ENCODE measurements around the gene ZC2HC1B.
"Not testable (repeated sequence)": the region's sequence is repeated elsewhere in the genome, so short reads cannot be mapped to it uniquely, and the experiment has no call there.

Gene ZC2HC1B

GRCh38 chr6:143842902-143843676 lies 21.2 kb upstream of the ZC2HC1B start, which contains the start of gene LTV1:
LTV1 (plus strand) TSS chr6:143843338; CDS start chr6:143843478, 140 bp downstream.
- TF ChIP-seq, protein P1, sequence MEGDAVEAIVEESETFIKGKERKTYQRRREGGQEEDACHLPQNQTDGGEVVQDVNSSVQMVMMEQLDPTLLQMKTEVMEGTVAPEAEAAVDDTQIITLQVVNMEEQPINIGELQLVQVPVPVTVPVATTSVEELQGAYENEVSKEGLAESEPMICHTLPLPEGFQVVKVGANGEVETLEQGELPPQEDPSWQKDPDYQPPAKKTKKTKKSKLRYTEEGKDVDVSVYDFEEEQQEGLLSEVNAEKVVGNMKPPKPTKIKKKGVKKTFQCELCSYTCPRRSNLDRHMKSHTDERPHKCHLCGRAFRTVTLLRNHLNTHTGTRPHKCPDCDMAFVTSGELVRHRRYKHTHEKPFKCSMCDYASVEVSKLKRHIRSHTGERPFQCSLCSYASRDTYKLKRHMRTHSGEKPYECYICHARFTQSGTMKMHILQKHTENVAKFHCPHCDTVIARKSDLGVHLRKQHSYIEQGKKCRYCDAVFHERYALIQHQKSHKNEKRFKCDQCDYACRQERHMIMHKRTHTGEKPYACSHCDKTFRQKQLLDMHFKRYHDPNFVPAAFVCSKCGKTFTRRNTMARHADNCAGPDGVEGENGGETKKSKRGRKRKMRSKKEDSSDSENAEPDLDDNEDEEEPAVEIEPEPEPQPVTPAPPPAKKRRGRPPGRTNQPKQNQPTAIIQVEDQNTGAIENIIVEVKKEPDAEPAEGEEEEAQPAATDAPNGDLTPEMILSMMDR (IDR thresholded peaks at IDR 0.05; ENCODE audit: insufficient read depth, low read length, poor library complexity, severe bottlenecking), result no peak
- Histone ChIP-seq H3K27me3 (replicated peaks; ENCODE audit: control insufficient read depth, insufficient read depth, low read length) (no peaks in the 10 kb centered on the region), H3K4me3 (replicated peaks; ENCODE audit: low read depth, low read length) (peak within 1 kb of the TSS; percentile 94), H3K36me3 (ENCODE audit: control insufficient read depth, insufficient read depth, low read length) (peaks cover 8% of the 10 kb centered on the region)
- peak; percentile 94 for DNase-seq (ENCODE audit: extremely low read depth, insufficient read length)

- peak overlapping the region; percentile 94 for H3K4me3 ChIP-seq (replicated peaks; ENCODE audit: low read depth, low read length)
- no peak for DNase-seq (ENCODE audit: extremely low read depth, insufficient read length)
- no peaks in the 10 kb centered on the region for H3K27me3 ChIP-seq (replicated peaks; ENCODE audit: control insufficient read depth, insufficient read depth, low read length)
- TF ChIP-seq, protein P1 (IDR thresholded peaks at IDR 0.05; ENCODE audit: insufficient read depth, low read length, poor library complexity, severe bottlenecking), result no peak
- H3K36me3 ChIP-seq (ENCODE audit: control insufficient read depth, insufficient read depth, low read length), result peaks cover 12% of the 10 kb centered on the region
These were observed 20.6 kb upstream of the ZC2HC1B start for GRCh38 chr6:143843677-143843999.

GRCh38 chr6:143844006-143844405 lies 20.3 kb upstream of the ZC2HC1B start:
- TF ChIP-seq, protein P1 (IDR thresholded peaks at IDR 0.05; ENCODE audit: insufficient read depth, low read length, poor library complexity, severe bottlenecking), result no peak
- no peaks in the 10 kb centered on the region for H3K27me3 ChIP-seq (replicated peaks; ENCODE audit: control insufficient read depth, insufficient read depth, low read length)
- no peak for DNase-seq (ENCODE audit: extremely low read depth, insufficient read length)
- peak overlapping the region; percentile 94 for H3K4me3 ChIP-seq (replicated peaks; ENCODE audit: low read depth, low read length)
- peaks cover 13% of the 10 kb centered on the region for H3K36me3 ChIP-seq (ENCODE audit: control insufficient read depth, insufficient read depth, low read length)

DNA sequence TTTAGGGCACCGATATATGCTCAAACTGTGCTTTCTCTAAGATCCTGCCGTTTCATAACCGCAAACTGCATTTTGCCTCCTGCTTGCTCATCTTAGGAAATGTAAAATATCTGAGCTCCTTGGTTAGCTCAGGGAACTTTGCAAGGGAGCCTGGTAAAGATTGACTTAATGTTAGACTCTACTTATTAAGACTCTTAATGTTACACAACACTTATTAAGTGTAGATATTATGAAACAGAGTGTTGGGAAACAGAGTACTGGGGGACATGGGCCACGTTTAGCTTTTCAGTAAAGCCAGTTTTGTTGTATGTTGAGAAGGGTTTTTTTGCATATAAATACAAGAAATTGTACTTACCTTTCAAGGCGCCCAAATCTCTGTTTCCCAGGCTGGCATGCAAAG lies 19.2 kb upstream of the ZC2HC1B start:
- TF ChIP-seq, protein P1 (IDR thresholded peaks at IDR 0.05; ENCODE audit: insufficient read depth, low read length, poor library complexity, severe bottlenecking), result no peak

GRCh38 chr6:143851706-143852105 lies 12.6 kb upstream of the ZC2HC1B start:
- not testable (repeated sequence) for H3K36me3 ChIP-seq (ENCODE audit: control insufficient read depth, insufficient read depth, low read length); H3K27me3 ChIP-seq (replicated peaks; ENCODE audit: control insufficient read depth, insufficient read depth, low read length); H3K4me3 ChIP-seq (replicated peaks; ENCODE audit: low read depth, low read length); DNase-seq (ENCODE audit: extremely low read depth, insufficient read length)

More for the DNA sequence above, 19.2 kb upstream of the ZC2HC1B start:
- Histone ChIP-seq H3K27me3 (replicated peaks; ENCODE audit: control insufficient read depth, insufficient read depth, low read length) (no peaks in the 10 kb centered on the region), H3K36me3 (ENCODE audit: control insufficient read depth, insufficient read depth, low read length) (peaks cover 15% of the 10 kb centered on the region), H3K4me3 (replicated peaks; ENCODE audit: low read depth, low read length) (no peak overlapping the region)
- no peak for DNase-seq (ENCODE audit: extremely low read depth, insufficient read length)

DNA sequence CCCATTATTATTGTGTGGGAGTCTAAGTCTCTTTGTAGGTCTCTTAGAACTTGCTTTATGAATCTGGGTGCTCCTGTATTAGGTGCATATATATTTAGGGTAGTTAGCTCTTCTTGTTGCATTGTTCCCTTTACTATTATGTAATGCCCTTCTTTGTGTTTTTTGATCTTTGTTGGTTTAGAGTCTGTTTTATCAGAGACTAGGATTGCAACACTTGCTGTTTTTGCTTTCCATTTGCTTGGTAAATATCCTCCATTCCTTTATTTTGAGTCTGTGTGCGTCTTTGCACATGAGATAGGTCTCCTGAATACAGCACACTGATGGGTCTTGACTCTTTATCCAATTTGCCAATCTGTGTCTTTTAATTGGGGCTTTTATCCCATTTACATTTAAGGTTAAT lies 9.2 kb upstream of the ZC2HC1B start:
- not testable (repeated sequence) for H3K27me3 ChIP-seq (replicated peaks; ENCODE audit: control insufficient read depth, insufficient read depth, low read length); H3K36me3 ChIP-seq (ENCODE audit: control insufficient read depth, insufficient read depth, low read length); DNase-seq (ENCODE audit: extremely low read depth, insufficient read length); H3K4me3 ChIP-seq (replicated peaks; ENCODE audit: low read depth, low read length)

DNA sequence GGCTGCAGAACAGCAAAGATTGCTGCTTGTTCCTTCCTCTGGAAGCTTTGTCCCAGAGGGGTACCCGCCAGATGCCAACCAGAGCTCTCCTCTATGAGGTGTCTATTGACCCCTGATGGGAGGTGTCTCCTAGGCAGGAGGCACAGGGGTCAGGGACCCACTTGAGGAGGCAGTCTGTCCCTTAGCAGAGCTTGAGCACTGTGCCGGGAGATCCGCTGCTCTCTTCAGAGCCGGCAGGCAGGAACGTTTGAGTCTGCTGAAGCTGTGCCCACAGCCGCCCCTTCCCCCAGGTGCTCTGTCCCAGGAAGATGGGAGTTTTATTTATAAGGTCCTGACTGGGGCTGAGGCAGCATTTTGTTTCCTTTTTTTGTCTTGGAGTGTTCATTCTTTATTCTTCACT lies 7.5 kb upstream of the ZC2HC1B start:
- not testable (repeated sequence) for H3K4me3 ChIP-seq (replicated peaks; ENCODE audit: low read depth, low read length); DNase-seq (ENCODE audit: extremely low read depth, insufficient read length); H3K27me3 ChIP-seq (replicated peaks; ENCODE audit: control insufficient read depth, insufficient read depth, low read length)
- H3K36me3 ChIP-seq (ENCODE audit: control insufficient read depth, insufficient read depth, low read length), result peaks cover 11% of the 10 kb centered on the region

Data from GM06990 (cell line).